Endodermal cell (in vitro differentiated cells): Measurements from ENCODE around the gene CYBC1. TPM values are rescaled to one million over a fixed set of nuclear protein-coding genes. Genes with fewer than 3 reads are reported as not detected.

Source experiments
- DNase-seq: peaks from one replicate; pipeline ENCODE4 v3.0.0-alpha.2; 2017
- H3K27ac ChIP-seq: 2 replicates; pipeline ENCODE4 v1.5.1; 2013; ENCODE audit warnings: mild to moderate bottlenecking, low read depth, low read length, moderate library complexity
- H3K27me3 ChIP-seq: 2 replicates; pipeline ENCODE4 v1.6.1; 2013; ENCODE audit warnings: mild to moderate bottlenecking, low read length, moderate library complexity; ENCODE audit not compliant: insufficient read depth, control insufficient read depth, poor library complexity, severe bottlenecking
- H3K36me3 ChIP-seq: 2 replicates; pipeline ENCODE4 v1.7.0; 2013; ENCODE audit warnings: mild to moderate bottlenecking, low read length, moderate library complexity; ENCODE audit not compliant: control insufficient read depth, insufficient read depth
- H3K4me1 ChIP-seq: one replicate; pipeline ENCODE4 v1.7.0; 2013; ENCODE audit warnings: low read length; ENCODE audit not compliant: control insufficient read depth, insufficient read depth
- H3K4me3 ChIP-seq: 2 replicates; pipeline ENCODE4 v1.5.1; 2013; ENCODE audit warnings: mild to moderate bottlenecking, low read length, moderate library complexity
- H3K9ac ChIP-seq: 2 replicates; pipeline ENCODE4 v1.6.1; 2013; ENCODE audit warnings: mild to moderate bottlenecking, low read length, moderate library complexity; ENCODE audit not compliant: poor library complexity, severe bottlenecking; ENCODE audit errors: extremely low read depth
- H3K9me3 ChIP-seq: 2 replicates; pipeline ENCODE4 v1.6.1; 2013; ENCODE audit warnings: mild to moderate bottlenecking, low read length, moderate library complexity; ENCODE audit not compliant: control insufficient read depth
- H3K27ac Mint-ChIP-seq: 2 replicates; pipeline ENCODE4 v1.8.0; 2020; ENCODE audit warnings: mixed read lengths
- H3K27me3 Mint-ChIP-seq: 2 replicates; pipeline ENCODE4 v1.8.0; 2021; ENCODE audit warnings: mild to moderate bottlenecking, mixed read lengths; ENCODE audit not compliant: insufficient read depth
- H3K36me3 Mint-ChIP-seq: 2 replicates; pipeline ENCODE4 v1.8.0; 2020; ENCODE audit warnings: low read depth, mixed read lengths
- H3K4me1 Mint-ChIP-seq: 2 replicates; pipeline ENCODE4 v1.8.0; 2020; ENCODE audit warnings: mixed read lengths
- H3K4me3 Mint-ChIP-seq: 2 replicates; pipeline ENCODE4 v1.8.0; 2020; ENCODE audit warnings: mild to moderate bottlenecking, moderate library complexity, mixed read lengths
- H3K9me3 Mint-ChIP-seq: 2 replicates; pipeline ENCODE4 v1.8.0; 2020; ENCODE audit warnings: mild to moderate bottlenecking, mixed read lengths
- WGBS, 2 experiments: methylation state at CpG; one replicate each; pipeline versions ENCODE4 v1.1.5 to v1.1.7; 2013; ENCODE audit warnings: missing lambda C conversion rate in 2 of 2, mixed read lengths in 1 of 2; ENCODE audit not compliant: insufficient coverage in 1 of 2, insufficient read length in 1 of 2; 5-methylcytosine and 5-hydroxymethylcytosine counted together
- total RNA-seq, 2 donors: library from RNA; stranded (reverse); fragmentation: NEBNext Ultra II Directional in 1 of 2; extraction: Animal tissue kit (Norgen Biotek cat#: 25700) in 1 of 2; gene quantifications; 2 replicates in 1 of 2; 3 replicates in 1 of 2; pipeline ENCODE4 v1.2.1, GENCODE V29; 2021
- TF ChIP-seq, protein P1 (sequence below): fragments of 200-600 bp; sonication (generic); conservative IDR thresholded peaks from 2 replicates; pipeline ENCODE4 v1.5.0; 2021; ENCODE audit warnings: antibody characterized with exemption, mild to moderate bottlenecking

Gene CYBC1
- total RNA-seq, 2 donors from 2014 or later = 71.2 to 88.5 TPM

DNA sequence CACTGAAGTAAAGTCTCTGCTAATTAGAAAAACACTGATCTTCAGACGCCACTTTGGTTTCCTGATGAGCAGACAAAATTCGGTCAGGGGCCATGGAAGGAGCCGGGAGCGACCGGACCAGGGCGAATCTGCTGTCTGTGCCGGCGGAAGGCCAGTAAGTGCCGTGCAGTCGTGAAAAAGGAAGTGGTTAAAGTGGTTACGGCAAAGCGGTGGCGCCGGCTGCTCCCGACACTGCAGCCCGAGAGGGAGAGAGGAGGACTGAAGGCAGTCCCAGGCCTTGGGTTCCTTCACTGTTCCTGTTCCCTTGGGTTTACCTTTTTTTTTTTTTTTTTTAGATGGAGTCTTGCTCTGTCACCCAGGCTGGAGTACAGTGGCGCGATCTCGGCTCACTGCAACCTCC, 49.7 kb downstream of the CYBC1 start:
- no peak overlapping the region for H3K4me3 Mint-ChIP-seq
- no peak overlapping the region for H3K4me3 ChIP-seq
- WGBS, 2 experiments = 93 to 99% methylated on average over 15 to 16 of the region's 19 CpGs
- H3K4me1 ChIP-seq = no peaks in the 10 kb centered on the region
- H3K9me3 Mint-ChIP-seq = no peaks in the 10 kb centered on the region
- H3K27ac ChIP-seq = no peak overlapping the region
- TF ChIP-seq, protein P1, sequence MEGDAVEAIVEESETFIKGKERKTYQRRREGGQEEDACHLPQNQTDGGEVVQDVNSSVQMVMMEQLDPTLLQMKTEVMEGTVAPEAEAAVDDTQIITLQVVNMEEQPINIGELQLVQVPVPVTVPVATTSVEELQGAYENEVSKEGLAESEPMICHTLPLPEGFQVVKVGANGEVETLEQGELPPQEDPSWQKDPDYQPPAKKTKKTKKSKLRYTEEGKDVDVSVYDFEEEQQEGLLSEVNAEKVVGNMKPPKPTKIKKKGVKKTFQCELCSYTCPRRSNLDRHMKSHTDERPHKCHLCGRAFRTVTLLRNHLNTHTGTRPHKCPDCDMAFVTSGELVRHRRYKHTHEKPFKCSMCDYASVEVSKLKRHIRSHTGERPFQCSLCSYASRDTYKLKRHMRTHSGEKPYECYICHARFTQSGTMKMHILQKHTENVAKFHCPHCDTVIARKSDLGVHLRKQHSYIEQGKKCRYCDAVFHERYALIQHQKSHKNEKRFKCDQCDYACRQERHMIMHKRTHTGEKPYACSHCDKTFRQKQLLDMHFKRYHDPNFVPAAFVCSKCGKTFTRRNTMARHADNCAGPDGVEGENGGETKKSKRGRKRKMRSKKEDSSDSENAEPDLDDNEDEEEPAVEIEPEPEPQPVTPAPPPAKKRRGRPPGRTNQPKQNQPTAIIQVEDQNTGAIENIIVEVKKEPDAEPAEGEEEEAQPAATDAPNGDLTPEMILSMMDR = no peak
- no peaks in the 10 kb centered on the region for H3K9me3 ChIP-seq
- H3K27me3 ChIP-seq = no peaks in the 10 kb centered on the region
- no peak for DNase-seq
- no peak overlapping the region for H3K9ac ChIP-seq
- no peak overlapping the region for H3K27ac Mint-ChIP-seq
- peaks cover 17% of the 10 kb centered on the region for H3K36me3 Mint-ChIP-seq
- H3K36me3 ChIP-seq = peaks cover 7% of the 10 kb centered on the region
- no peaks in the 10 kb centered on the region for H3K4me1 Mint-ChIP-seq
- H3K27me3 Mint-ChIP-seq = no peaks in the 10 kb centered on the region

DNA sequence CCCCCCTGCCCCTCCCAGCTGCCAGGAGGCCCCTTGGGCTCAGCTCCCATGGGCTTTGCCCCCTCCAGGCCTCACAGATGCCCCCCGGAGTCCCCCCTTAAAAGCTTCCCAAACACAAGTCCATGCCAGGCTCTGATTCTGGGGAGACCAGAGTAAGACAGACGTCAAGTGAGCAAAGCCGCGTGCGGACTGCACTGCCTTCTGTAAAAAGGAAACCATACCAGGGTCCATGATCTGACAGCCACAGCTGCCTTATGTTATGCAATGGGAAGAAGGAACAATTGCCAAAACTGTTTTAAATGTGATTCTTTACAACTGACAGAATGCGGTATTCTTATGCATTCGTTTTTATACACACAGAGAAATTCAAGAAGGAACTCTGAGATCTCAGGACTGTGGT, 50.3 kb downstream of the CYBC1 start:
- no peaks in the 10 kb centered on the region for H3K9me3 ChIP-seq
- H3K9ac ChIP-seq = no peak overlapping the region
- 94 to 95% methylated on average over 4 to 7 of the region's 7 CpGs for WGBS, 2 experiments
- no peak overlapping the region for H3K27ac ChIP-seq
- no peak overlapping the region for H3K4me3 ChIP-seq
- no peaks in the 10 kb centered on the region for H3K4me1 ChIP-seq
- peaks cover 16% of the 10 kb centered on the region for H3K36me3 Mint-ChIP-seq
- H3K27me3 Mint-ChIP-seq = no peaks in the 10 kb centered on the region
- no peaks in the 10 kb centered on the region for H3K9me3 Mint-ChIP-seq
- H3K27me3 ChIP-seq = no peaks in the 10 kb centered on the region
- H3K27ac Mint-ChIP-seq = no peak overlapping the region
- TF ChIP-seq, protein P1 = no peak
- H3K4me1 Mint-ChIP-seq = no peaks in the 10 kb centered on the region
- no peak for DNase-seq
- peaks cover 7% of the 10 kb centered on the region for H3K36me3 ChIP-seq
- no peak overlapping the region for H3K4me3 Mint-ChIP-seq

DNA sequence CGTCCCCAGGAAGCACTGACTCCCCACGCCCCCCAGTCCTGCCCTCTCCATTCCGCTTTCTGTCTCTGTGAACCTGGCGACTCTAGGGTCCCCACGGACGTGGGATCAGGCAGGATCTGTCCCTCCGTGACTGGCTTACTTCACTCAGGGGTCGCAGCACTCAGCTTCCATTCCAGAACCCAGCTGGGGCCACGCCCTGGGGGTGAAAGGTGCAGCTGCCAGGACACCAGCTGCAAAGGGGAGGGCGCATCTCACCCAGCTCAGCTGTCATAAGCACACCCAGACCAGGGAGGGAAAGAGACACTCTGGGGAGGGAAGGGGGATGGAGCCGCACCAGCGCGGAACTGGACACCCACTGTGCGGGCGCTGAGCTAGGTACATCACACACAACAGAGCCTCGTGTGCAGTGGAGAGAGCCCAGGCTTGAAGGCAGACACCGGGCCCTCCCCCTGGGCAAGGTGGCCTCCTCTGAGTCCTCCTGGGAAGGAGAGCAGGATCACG, 50.9 kb downstream of the CYBC1 start:
- Mint-ChIP-seq H3K27me3 (no peaks in the 10 kb centered on the region), H3K9me3 (no peaks in the 10 kb centered on the region), H3K4me1 (no peaks in the 10 kb centered on the region), H3K4me3 (no peak overlapping the region), H3K36me3 (peaks cover 18% of the 10 kb centered on the region), H3K27ac (no peak overlapping the region)
- H3K9ac ChIP-seq = no peak overlapping the region
- TF ChIP-seq, protein P1 = no peak
- no peak overlapping the region for H3K4me3 ChIP-seq
- WGBS, 2 experiments = 88 to 92% methylated on average over 10 to 18 of the region's 18 CpGs
- peak overlapping the region; percentile 47 for H3K27ac ChIP-seq
- no peaks in the 10 kb centered on the region for H3K4me1 ChIP-seq
- H3K36me3 ChIP-seq = peaks cover 7% of the 10 kb centered on the region
- no peaks in the 10 kb centered on the region for H3K9me3 ChIP-seq
- H3K27me3 ChIP-seq = no peaks in the 10 kb centered on the region
- DNase-seq = no peak
